Activated B cell treated with CpG ODN at 0.5 μM for 24 hours (primary cell): ENCODE data around the gene KIF12. TPM values are rescaled to one million over a fixed set of nuclear protein-coding genes. Genes with fewer than 3 reads are reported as not detected.

Experiments
- ATAC-seq: fragments of 200-7000 bp; cut with Tn5 transposase; one replicate; pipeline ENCODE4 v1.10.0; 2021; ENCODE audit warnings: low read depth, mild to moderate bottlenecking, moderate library complexity
- CTCF ChIA-PET: fragments of 350-600 bp; sonication (Branson Sonifier 250); formaldehyde crosslinking; loops from one replicate; lab custom pipeline; 2021; ENCODE audit warnings: antibody characterized with exemption; lab: Charles Lee
- POLR2A ChIA-PET: fragments of 350-600 bp; sonication (Branson Sonifier 250); formaldehyde crosslinking; loops from one replicate; lab custom pipeline; 2021; ENCODE audit warnings: antibody characterized with exemption; lab: Charles Lee
- DNase-seq: peaks from one replicate; pipeline ENCODE4 v3.0.0; 2022
- H3K27ac Mint-ChIP-seq: one replicate; pipeline ENCODE4 v1.8.0; 2020; ENCODE audit warnings: mixed read lengths
- H3K27me3 Mint-ChIP-seq: one replicate; pipeline ENCODE4 v1.8.0; 2021; ENCODE audit warnings: mixed read lengths
- H3K36me3 Mint-ChIP-seq: one replicate; pipeline ENCODE4 v1.8.0; 2021; ENCODE audit warnings: low read depth, mixed read lengths
- H3K4me1 Mint-ChIP-seq: one replicate; pipeline ENCODE4 v1.8.0; 2021; ENCODE audit warnings: mixed read lengths
- H3K4me3 Mint-ChIP-seq: one replicate; pipeline ENCODE4 v1.8.0; 2020; ENCODE audit warnings: mild to moderate bottlenecking, mixed read lengths
- H3K9me3 Mint-ChIP-seq: one replicate; pipeline ENCODE4 v1.8.0; 2020; ENCODE audit warnings: mixed read lengths
- intact Hi-C: fragments of 100-400 bp; cut with micrococcal nuclease; formaldehyde crosslinking; loops from one replicate; pipeline ENCODE4 v1.15.1; 2024
- total RNA-seq: library from RNA; stranded (reverse); gene quantifications from 2 replicates; pipeline ENCODE4 v1.2.3, GENCODE V29; 2022
- TF ChIP-seq, protein P1 (sequence below): fragments of 200-600 bp; IDR thresholded peaks from one replicate; pipeline ENCODE4 v1.8.0; 2022; ENCODE audit warnings: antibody characterized with exemption, mild to moderate bottlenecking

Gene KIF12
- total RNA-seq, 1 donor from 2014 or later, result not detected

DNA sequence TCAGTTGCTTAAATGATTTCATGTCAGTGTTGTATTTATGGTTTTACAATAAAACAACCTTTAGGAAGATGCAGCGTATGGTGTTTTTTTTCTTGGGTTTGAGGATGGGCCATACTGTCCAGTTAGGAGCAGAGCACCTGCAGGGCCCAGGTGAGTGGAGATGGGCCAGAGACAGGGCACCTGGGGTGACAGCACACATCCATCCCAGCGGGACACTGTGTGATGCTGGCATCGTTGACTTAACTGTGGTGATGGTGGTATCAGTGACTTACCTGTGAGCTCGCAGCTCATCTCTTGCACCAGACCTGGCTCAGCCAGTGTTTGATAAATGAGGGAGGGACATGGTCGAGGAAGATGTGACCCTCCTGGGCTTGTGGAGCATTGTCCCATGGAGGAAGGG is 42.6 kb downstream of the KIF12 start:
- CTCF ChIA-PET, result no interaction called here

DNA sequence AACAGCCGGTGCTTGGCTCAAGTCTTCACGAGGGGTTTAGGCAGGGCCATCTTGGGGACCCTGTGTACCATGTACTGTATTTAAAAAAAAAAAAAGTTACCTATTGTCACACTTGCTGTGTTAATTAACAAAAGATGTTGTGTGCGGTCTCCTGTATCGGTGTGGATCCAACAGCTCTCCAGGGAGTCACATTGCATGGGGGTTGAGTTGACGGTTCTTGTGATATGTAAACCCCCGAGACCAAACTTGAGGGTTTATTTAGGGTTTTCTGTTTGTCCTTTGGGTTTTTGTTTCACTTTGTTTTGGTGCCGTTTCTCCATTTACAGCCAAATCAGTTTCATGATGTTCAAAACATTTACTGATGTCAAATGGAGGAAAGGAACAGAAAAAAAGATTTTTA is 43.2 kb downstream of the KIF12 start:
- DNase-seq (no peak), ATAC-seq (no peak)
- Mint-ChIP-seq H3K4me3 (no peak overlapping the region), H3K36me3 (no peaks in the 10 kb centered on the region), H3K27me3 (peaks cover 14% of the 10 kb centered on the region), H3K27ac (no peak overlapping the region), H3K9me3 (no peaks in the 10 kb centered on the region), H3K4me1 (peaks cover 8% of the 10 kb centered on the region)
- ChIA-PET POLR2A (no interaction called here), CTCF (no interaction called here)
- TF ChIP-seq, protein P1, sequence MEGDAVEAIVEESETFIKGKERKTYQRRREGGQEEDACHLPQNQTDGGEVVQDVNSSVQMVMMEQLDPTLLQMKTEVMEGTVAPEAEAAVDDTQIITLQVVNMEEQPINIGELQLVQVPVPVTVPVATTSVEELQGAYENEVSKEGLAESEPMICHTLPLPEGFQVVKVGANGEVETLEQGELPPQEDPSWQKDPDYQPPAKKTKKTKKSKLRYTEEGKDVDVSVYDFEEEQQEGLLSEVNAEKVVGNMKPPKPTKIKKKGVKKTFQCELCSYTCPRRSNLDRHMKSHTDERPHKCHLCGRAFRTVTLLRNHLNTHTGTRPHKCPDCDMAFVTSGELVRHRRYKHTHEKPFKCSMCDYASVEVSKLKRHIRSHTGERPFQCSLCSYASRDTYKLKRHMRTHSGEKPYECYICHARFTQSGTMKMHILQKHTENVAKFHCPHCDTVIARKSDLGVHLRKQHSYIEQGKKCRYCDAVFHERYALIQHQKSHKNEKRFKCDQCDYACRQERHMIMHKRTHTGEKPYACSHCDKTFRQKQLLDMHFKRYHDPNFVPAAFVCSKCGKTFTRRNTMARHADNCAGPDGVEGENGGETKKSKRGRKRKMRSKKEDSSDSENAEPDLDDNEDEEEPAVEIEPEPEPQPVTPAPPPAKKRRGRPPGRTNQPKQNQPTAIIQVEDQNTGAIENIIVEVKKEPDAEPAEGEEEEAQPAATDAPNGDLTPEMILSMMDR, result no peak
- intact Hi-C loops, result no loop called here

More for the DNA sequence above, 42.6 kb downstream of the KIF12 start:
- intact Hi-C loops, result no loop called here
- H3K36me3 Mint-ChIP-seq, result no peaks in the 10 kb centered on the region
- no peak for DNase-seq
- H3K4me3 Mint-ChIP-seq, result no peak overlapping the region
- H3K27me3 Mint-ChIP-seq, result peaks cover 14% of the 10 kb centered on the region
- TF ChIP-seq, protein P1, result no peak
- POLR2A ChIA-PET, result no interaction called here
- peaks cover 8% of the 10 kb centered on the region for H3K4me1 Mint-ChIP-seq
- no peak for ATAC-seq
- H3K27ac Mint-ChIP-seq, result no peak overlapping the region
- H3K9me3 Mint-ChIP-seq, result no peaks in the 10 kb centered on the region

DNA sequence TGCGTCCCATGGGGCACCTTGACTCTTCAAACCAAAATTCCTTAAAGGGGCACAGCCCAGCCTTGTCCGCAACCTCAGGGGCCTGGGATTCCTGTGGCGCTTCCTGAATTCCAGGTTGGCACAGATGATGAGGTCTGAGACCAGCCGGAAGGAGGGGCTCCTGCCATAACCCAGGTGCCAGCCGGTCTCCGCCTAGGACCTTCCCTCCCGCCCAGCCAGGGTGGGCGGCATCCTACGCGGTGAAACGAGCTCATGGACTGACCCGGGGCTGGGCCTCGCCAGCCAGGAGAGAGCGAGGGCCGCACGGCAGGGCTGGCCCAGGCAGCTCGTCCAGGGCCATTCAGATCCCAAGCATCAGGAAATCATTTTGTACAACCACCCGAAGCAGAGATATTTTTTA is 44.0 kb downstream of the KIF12 start:
- no peak overlapping the region for H3K4me3 Mint-ChIP-seq
- no peak overlapping the region for H3K27ac Mint-ChIP-seq
- H3K36me3 Mint-ChIP-seq, result no peaks in the 10 kb centered on the region
- H3K9me3 Mint-ChIP-seq, result no peaks in the 10 kb centered on the region
- ChIA-PET CTCF (no interaction called here), POLR2A (no interaction called here)
- ATAC-seq (no peak), DNase-seq (no peak)
- peaks cover 8% of the 10 kb centered on the region for H3K4me1 Mint-ChIP-seq
- intact Hi-C loops, result no loop called here
- TF ChIP-seq, protein P1, result no peak
- peaks cover 13% of the 10 kb centered on the region for H3K27me3 Mint-ChIP-seq

DNA sequence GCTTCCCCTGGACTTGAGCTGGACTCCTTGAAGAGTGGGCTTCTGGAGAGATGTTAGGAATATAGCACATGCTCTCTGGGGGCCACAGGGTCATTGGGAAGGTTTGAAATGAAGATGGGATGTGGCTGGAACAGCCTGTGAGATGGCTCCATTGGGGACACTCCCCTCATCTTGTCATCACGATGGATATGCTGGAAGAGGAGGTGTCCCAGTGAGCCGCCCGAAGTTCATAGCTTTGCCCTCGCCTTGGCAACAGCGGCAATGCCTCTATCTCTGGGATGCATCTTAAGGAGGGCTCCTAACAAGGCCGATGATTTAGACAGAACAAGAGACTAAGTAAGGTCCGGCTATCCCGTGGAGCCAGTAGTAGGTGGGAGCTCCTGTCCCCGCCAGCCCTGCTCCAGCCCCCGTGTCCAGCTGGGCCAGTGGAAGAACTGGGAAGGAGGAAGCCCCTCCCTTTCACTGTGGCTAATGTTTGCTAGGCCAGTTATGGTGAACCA is 44.9 kb downstream of the KIF12 start:
- CTCF ChIA-PET, result no interaction called here
- TF ChIP-seq, protein P1, result no peak
- H3K27ac Mint-ChIP-seq, result no peak overlapping the region
- intact Hi-C loops, result no loop called here
- peaks cover 10% of the 10 kb centered on the region for H3K27me3 Mint-ChIP-seq
- DNase-seq (no peak), ATAC-seq (no peak)
- POLR2A ChIA-PET, result no interaction called here
- H3K4me1 Mint-ChIP-seq, result peaks cover 3% of the 10 kb centered on the region
- no peaks in the 10 kb centered on the region for H3K36me3 Mint-ChIP-seq
- no peaks in the 10 kb centered on the region for H3K9me3 Mint-ChIP-seq
- no peak overlapping the region for H3K4me3 Mint-ChIP-seq

DNA sequence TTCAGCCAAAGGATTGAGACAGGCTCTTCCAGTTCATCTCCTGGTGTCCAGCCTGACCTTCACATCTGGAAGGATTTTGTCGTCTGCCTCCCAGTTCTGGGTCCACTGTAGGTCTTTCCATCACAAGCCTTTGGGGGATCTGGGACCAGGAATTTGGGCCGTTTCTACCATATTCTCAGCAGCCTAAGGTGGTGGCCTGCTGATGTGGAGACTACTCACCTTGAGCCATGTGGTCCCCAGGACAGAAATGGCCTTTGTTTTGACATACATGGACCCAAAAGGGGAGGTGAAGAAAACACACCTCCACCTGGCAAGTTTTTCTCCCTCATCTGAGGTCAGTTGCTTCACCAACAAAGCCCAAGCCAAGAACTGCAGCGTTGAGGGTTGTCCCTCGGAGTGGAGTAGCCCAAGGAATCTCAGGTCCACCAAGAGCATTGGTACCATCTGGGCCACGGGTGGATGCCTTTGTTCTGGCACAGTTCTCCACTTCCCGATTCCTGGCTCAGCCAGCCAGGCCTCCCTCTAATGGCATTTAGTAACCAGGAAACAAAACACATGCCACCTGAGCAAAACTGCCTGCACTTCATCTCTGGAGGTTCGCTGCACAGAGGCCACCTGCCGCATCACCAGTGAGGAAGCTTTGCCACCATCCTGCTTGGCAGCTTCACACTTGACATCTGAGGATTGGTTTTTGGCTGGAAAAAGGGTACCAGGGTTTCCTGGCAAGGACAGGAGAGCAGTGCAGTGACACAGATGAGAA is 45.7 kb downstream of the KIF12 start:
- no peak overlapping the region for H3K4me3 Mint-ChIP-seq
- TF ChIP-seq, protein P1, result no peak
- DNase-seq, result no peak
- CTCF ChIA-PET, result no interaction called here
- no peak for ATAC-seq
- no peaks in the 10 kb centered on the region for H3K36me3 Mint-ChIP-seq
- H3K27ac Mint-ChIP-seq, result no peak overlapping the region
- no peaks in the 10 kb centered on the region for H3K9me3 Mint-ChIP-seq
- POLR2A ChIA-PET, result no interaction called here
- H3K27me3 Mint-ChIP-seq, result peaks cover 10% of the 10 kb centered on the region
- intact Hi-C loops, result no loop called here
- H3K4me1 Mint-ChIP-seq, result peaks cover 3% of the 10 kb centered on the region
